Keratinocyte (primary cell): ENCODE measurements around the gene IRF2BP2.

ENCODE experiments used
- EZH2 ChIP-seq: IDR thresholded peaks from one replicate; pipeline ENCODE4 v1.6.1; 2012; ENCODE audit warnings: inconsistent platforms, mild to moderate bottlenecking, low read length, moderate library complexity
- TF ChIP-seq, protein P1 (sequence below), 3 experiments: IDR thresholded peaks in 1 of 3; conservative IDR thresholded peaks in 1 of 3; optimal IDR thresholded peaks in 1 of 3; 2 replicates in 2 of 3; 3 replicates in 1 of 3; pipeline versions ENCODE3 to v1.5.1; 2011; ENCODE audit warnings: low read length in 3 of 3, mild to moderate bottlenecking in 3 of 3, moderate library complexity in 2 of 3, control low read depth in 1 of 3, inconsistent platforms in 1 of 3; ENCODE audit not compliant: insufficient read depth in 2 of 3; ENCODE audit errors: extremely low read depth in 1 of 3

DNA sequence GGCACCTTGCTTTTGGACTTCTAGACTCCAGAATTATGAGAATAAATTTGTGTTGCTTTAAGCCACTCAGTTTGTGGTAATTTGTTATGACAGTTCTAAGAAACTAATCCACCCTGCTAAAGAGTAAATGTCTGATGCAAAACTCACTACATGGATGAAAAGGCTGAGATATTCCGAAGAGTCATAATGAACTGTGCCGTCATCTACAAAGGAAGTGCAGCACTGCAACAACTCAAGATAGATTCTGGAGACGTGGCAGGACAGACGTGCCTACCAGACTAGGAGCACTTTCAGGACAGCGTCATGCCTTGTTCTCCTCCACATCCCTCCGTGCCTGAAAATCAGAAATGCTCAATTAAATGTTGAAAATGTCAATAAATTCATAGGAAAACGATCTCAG is 24.4 kb upstream of the IRF2BP2 start:
- TF ChIP-seq, protein P1, sequence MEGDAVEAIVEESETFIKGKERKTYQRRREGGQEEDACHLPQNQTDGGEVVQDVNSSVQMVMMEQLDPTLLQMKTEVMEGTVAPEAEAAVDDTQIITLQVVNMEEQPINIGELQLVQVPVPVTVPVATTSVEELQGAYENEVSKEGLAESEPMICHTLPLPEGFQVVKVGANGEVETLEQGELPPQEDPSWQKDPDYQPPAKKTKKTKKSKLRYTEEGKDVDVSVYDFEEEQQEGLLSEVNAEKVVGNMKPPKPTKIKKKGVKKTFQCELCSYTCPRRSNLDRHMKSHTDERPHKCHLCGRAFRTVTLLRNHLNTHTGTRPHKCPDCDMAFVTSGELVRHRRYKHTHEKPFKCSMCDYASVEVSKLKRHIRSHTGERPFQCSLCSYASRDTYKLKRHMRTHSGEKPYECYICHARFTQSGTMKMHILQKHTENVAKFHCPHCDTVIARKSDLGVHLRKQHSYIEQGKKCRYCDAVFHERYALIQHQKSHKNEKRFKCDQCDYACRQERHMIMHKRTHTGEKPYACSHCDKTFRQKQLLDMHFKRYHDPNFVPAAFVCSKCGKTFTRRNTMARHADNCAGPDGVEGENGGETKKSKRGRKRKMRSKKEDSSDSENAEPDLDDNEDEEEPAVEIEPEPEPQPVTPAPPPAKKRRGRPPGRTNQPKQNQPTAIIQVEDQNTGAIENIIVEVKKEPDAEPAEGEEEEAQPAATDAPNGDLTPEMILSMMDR (optimal IDR thresholded peaks at IDR 0.05 in 1 of 3, IDR thresholded peaks at IDR 0.05 in 1 of 3, conservative IDR thresholded peaks at IDR 0.05 in 1 of 3; ENCODE audit: extremely low read depth in 1 of 3, insufficient read depth in 2 of 3, low read length in 3 of 3) = no peak
- TF ChIP-seq EZH2 = no peak
